GM18502 (cell line): ENCODE results near the gene EPHA4.
A peak's percentile ranks its signal among the peaks of the same experiment; 100 is the strongest.

Source experiments
- ATAC-seq: cut with Tn5 transposase; IDR thresholded peaks from one replicate; pipeline ENCODE4 v1.9.1; 2021; ENCODE audit warnings: mild to moderate bottlenecking; ENCODE audit not compliant: unreplicated experiment, poor library complexity

EPHA4 gene

GRCh38 chr2:221546505-221547225 lies 25.4 kb downstream of the EPHA4 start:
- ATAC-seq = no peak

- no peak for ATAC-seq
Observed at GRCh38 chr2:221541131-221541735, 30.9 kb downstream of the EPHA4 start.

GRCh38 chr2:221539246-221539645 lies 32.9 kb downstream of the EPHA4 start:
- no peak for ATAC-seq

- no peak for ATAC-seq
Observed at GRCh38 chr2:221535824-221536223, 36.3 kb downstream of the EPHA4 start.

- no peak for ATAC-seq
Observed at GRCh38 chr2:221533299-221533698, 38.8 kb downstream of the EPHA4 start.

GRCh38 chr2:221532641-221533040 lies 39.5 kb downstream of the EPHA4 start:
- no peak for ATAC-seq

- ATAC-seq = no peak
Observed at GRCh38 chr2:221530653-221531037, 41.5 kb downstream of the EPHA4 start.

GRCh38 chr2:221529943-221530652 lies 42.0 kb downstream of the EPHA4 start:
- no peak for ATAC-seq

- ATAC-seq = no peak
Observed at GRCh38 chr2:221529177-221529942, 42.7 kb downstream of the EPHA4 start.

GRCh38 chr2:221527776-221528309 lies 44.3 kb downstream of the EPHA4 start:
- ATAC-seq = no peak

- ATAC-seq = no peak
Observed at GRCh38 chr2:221524158-221524557, 47.9 kb downstream of the EPHA4 start.

- ATAC-seq = no peak
Observed at GRCh38 chr2:221521233-221521845, 50.8 kb downstream of the EPHA4 start.

GRCh38 chr2:221518935-221519625 lies 53.0 kb downstream of the EPHA4 start:
- ATAC-seq = no peak

- ATAC-seq = peak; percentile 49
Observed at GRCh38 chr2:221518201-221518934, 53.7 kb downstream of the EPHA4 start.

GRCh38 chr2:221517696-221518151 lies 54.4 kb downstream of the EPHA4 start:
- ATAC-seq = peak; percentile 94

GRCh38 chr2:221517146-221517695 lies 54.9 kb downstream of the EPHA4 start:
- ATAC-seq = peak; percentile 3

- no peak for ATAC-seq
Observed at GRCh38 chr2:221515864-221516263, 56.2 kb downstream of the EPHA4 start.

- ATAC-seq = no peak
Observed at GRCh38 chr2:221514305-221515040, 57.6 kb downstream of the EPHA4 start.
